TTC549 (cell line): ENCODE measurements around the gene MET.

Source experiments
- FAIRE-seq: peaks from 2 replicates; lab custom pipeline; 2012; peaks lifted over from hg19 to GRCh38; lab: Jason Lieb, UNC

The MET gene

DNA sequence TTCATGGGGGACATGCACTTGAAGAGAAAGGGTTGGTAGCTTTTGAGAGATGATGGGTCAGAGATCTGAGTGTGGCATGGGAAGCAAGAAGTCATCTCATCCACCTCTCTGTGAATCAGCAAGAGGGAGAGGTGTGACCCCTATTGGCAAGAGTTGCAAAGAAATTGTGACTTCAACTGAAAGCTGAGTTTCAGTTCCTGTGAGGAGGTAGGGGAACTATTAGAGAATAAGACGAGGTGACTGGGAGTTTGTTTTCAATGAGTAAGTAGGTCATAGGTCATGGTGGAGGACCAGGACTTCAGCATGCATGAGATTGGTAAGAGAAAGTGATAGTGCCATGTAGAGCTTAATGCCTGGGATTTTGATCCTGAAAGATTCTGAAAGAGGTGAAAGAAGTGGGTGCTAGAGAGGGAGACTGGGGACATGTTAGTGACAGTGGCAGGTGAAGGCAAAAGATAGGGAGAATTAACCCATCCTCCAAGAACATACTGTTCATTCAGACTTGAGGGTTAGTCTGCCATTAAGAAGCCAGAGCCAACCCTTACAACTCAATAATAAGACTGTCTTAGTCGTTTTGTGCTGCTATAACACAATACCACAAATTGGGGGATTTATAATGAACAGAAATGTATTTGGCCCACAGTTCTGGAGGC is 114.9 kb downstream of the MET start:
- no peak for FAIRE-seq

DNA sequence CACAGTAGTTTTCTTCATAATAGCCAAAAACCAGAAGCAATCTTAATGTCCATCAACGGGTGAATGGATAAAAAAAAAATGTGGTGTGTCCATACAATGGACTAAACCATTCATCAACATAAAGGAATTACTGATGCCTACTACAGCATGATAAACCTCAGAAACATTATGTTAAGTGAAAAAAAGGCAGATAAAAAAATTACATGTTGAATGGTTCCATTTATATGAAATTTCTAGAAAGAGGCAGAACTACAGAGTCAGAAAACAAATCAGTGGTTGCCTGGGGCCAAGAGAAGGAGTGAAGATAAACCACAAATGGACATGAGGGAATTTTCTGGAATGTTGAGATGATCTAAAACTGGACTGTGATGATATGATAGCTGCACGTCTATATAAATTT is 115.9 kb downstream of the MET start:
- no peak for FAIRE-seq

DNA sequence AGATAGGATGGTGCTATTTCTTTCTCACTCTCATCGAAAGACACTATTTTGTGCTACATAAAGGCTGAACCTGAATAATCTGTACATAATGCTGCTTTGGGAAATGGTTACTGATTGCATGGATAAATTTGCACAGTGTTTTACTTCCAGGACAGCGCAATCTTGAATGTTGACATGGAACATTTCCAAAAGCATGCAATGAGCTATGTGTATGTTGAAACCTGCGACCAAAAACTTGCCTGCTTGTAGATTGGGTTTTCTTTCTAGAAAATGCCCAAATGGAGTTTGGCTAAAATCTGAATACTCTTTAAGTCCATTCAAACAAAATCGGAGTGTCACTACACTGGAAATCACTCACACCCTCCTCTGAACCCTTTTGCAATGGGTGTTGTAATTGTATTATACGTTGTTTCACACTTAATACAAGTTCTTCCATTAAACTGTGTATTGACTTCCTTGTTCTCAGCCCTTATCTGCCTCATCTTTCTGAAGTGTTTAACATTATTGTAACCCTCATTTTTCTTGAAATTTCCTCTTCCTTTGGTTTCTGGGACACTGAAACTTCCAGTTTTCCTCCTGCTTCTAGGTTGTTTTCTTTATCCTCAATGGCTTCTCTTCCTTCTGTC is 116.7 kb downstream of the MET start:
- no peak for FAIRE-seq

DNA sequence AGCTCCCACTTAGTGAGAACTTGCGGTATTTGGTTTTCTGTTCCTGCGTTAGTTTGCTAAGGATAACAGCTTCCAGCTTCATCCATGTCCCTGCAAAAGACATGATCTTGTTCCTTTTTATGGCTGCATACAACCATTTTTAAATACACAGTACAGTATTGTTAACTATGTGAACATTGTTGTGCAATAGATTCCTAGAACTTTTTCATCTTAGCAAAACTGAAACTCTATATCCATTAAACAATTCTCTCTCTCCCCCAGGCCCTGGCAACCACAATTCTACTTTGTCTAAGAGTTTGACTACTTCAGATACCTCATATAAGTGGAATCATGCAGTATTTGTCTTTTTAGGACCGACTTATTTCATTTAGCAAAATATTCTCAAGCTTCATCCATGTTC is 118.0 kb downstream of the MET start:
- no peak for FAIRE-seq

DNA sequence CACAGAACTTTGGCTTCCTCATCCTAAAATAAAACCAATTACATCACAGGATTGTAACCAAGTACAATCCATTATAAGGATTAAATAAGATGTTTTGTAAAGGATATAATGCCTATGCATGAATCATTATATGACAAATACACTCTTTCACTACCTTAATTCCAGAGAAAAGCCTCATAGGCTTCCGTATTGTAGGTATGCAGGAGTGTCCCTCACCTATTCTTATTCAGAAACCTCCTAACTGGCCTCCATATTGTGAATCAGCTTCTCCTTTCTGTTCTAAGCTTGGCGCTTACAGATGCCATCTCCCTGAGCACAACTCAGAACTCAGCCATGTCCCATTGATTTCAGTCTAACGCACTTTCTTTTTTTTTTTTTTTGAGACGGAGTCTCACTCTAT is 120.8 kb downstream of the MET start:
- no peak for FAIRE-seq

DNA sequence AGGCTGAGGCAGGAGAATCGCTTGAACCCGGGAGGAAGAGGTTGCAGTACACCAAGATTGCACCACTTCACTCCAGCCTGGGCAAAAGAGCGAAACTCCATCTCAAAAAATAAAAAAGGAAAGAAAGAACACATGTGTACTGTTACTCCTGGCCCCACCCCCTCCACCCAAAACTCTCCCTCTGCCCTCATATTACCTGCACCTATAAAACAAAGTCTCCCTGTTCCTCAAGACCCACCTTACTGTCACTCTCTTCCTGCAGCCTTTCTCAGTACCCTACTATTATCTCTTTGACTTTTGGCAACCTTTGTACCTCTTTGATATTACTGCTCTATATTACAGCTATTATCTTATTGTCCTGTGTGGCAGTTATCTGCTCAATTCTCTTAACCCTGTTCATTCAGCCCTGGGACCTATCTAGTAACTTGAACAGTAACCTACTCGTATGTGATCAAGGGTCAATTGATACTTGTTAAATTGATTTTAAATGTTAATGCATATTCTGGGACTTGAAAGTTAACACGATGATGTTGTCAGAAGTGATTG is 121.9 kb downstream of the MET start:
- no peak for FAIRE-seq

DNA sequence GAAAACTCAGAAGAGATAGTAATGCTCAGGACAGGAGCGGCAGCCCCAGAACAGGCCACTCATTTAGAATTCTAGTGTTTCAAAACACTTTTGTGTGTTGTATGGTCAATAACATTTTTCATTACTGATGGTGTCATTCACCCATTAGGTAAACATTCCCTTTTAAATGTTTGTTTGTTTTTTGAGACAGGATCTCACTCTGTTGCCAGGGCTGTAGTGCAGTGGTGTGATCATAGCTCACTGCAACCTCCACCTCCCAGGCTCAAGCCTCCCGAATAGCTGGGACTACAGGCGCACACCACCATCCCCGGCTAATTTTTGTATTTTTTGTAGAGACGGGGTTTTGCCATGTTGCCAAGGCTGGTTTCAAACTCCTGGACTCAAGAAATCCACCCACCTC is 124.5 kb downstream of the MET start:
- FAIRE-seq: no peak

DNA sequence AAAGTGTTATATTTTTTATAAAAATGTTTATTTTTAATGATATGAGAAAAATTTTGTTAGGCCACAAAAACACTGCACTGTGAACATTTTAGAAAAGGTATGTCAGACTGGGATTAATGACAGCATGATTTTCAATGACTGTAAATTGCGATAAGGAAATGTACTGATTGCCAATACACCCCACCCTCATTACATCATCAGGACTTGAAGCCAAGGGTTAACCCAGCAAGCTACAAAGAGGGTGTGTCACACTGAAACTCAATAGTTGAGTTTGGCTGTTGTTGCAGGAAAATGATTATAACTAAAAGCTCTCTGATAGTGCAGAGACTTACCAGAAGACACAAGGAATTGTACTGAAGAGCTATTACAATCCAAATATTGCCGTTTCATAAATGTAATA is 125.6 kb downstream of the MET start:
- no peak for FAIRE-seq

DNA sequence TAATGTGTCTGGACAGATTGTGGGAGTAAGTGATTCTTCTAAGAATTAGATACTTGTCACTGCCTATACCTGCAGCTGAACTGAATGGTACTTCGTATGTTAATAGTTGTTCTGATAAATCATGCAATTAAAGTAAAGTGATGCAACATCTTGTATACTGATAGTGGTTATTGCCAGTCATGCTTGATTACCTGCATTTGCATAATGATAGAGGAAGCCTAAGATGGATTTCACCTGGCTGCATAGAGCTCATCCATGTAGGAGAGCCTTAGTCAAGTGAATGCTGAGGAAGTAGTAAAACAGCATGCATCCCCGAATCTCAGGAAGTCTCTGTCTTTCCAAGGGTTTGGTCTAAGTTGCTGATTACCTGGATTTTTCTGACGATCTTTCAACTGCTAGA is 126.2 kb downstream of the MET start:
- FAIRE-seq: no peak

DNA sequence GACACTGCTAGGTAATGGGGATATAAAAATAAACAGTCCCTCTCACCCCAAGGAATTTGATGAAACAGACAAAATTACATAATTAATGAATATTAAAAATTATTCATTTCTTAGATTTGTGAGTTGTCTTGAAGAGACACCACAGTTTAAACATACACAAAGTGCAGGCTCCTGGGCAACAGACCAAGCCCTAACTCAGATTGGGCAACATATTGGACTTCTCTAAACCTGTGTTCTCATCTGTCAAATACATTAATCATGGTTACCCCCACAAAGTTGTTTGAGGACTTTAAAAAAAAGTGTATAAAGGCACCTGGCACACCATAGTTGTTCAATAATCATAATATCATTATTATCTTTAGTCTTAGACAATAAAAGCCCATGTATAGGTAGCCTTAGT is 127.9 kb downstream of the MET start:
- FAIRE-seq: no peak

DNA sequence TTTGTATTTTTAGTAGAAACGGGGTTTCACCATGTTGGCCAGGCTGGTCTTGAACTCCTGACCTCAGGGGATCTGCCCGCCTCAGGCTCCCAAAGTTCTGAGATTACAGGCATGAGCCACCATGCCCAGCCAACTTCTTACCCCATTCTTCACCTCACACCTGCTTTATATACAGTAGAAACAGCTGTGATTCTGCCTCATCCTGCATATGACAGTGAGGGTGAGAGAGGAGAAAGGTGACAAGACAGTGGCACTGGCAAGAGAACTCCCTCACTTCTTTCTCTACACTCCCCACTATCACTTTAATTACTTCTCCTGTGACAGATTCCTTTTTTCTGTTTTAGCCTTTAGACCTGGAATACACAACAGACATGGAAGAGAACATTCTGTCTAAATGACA is 128.6 kb downstream of the MET start:
- FAIRE-seq: no peak

DNA sequence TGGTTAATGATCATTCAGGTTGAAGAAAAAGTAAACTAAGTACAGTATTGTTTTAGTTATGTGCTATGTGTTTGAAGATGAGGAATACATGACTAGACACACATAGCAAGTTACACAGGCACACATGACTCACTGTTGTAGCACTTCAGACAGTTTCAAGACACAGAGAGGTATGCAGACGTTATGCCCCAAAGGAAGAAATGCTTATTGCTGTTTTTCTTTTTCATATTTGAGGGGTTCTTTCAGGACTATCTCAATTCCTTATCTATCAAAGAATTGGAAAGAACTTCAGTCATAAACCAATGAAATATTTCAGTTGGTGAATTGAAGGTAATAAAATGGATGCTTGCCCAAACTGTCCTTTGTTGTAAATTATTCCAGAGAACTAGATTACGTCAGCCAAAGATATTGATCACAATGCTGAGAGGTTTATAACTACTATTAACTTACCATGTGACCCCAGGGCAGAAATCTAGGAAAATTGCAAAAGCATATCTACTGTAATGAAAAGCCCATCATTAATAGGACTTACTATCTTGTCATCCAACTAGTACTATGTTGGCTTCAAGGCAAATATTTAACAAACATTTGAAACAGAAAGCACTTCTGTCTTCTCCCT is 129.2 kb downstream of the MET start:
- FAIRE-seq: peak; percentile 43

DNA sequence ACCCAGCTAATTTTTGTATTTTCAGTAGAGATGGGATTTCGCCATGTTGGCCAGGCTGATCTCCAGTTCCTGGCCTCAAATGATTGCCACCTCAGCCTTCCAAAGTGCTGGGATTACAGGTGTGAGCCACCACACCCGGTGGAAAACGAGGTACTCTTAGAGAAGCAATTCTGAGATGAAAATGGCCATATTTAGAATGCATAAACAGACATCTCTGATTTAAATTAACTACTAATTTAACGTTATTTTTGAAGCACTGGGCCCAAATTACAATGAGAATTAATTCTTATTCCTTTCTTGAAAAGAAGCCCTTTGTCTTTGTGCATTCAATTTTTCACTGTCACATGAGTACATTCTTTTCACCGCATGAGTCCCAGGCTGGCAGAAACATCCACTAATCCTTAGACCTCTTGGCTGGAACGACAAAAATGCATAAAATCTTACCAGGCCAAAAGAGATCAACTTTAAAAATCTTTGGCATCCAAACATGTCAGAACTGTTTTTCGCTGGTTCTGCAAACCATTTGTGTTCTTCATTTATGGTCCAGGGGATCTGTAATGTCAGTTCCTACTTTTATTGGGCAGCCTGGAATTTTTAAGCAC is 130.2 kb downstream of the MET start:
- no peak for FAIRE-seq

DNA sequence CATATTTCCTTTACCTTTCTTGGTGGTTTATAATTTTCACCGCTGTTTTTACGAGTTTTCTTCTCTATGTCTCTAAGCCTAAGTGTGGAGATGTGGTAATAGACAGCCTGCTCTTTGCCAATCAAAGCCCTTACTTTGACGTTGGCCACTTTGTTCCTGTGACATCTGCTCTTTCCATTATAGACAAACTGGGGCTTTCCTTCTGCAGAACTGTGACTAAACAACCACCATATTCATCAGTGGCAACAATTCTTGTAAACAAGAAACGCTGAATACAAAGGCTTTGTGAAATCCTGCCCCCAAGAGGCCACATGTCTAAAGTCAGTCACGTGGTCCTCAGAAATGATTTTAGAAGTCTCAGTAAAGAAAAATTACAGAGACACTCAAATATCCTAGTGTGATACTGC is 130.8 kb downstream of the MET start:
- peak; percentile 94 for FAIRE-seq

DNA sequence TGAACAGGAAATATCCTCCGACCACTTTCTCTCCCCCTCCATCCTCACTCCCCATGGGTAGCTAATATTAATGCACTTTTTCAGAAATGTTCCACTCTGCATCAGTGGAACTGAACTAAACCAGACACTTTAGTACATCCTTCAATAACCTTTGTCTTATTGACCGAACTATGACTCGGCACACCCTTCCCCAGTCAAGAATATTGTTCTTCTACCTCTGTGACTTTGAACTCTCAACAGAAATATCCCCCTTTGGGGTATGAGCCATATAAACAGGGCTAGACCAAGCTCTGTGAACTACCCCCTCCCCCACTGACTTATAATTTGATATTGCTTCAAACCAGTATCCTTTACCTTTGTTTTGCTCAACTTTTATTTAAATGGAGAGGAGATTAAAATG is 132.5 kb downstream of the MET start:
- FAIRE-seq: no peak

DNA sequence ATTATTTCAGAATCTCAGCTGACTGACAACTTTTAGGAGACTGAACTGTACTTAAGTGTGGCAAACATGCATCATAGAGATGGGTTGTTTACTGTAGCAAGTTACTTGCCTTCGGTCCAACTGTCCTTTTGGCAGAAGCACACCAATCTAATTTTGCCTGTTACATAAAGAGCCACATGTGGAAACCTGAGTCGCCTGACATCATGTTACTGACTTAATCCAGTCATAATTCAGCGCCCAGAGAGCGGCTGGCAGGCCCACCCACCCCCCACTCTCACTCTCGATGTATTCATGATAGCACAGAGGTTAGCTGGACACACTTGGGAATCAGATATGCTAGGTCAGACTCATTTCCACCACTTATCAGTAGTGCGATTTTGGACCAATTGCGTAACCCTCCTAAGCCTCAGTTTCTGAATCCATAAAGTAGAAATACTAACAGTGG is 133.1 kb downstream of the MET start:
- FAIRE-seq: no peak

DNA sequence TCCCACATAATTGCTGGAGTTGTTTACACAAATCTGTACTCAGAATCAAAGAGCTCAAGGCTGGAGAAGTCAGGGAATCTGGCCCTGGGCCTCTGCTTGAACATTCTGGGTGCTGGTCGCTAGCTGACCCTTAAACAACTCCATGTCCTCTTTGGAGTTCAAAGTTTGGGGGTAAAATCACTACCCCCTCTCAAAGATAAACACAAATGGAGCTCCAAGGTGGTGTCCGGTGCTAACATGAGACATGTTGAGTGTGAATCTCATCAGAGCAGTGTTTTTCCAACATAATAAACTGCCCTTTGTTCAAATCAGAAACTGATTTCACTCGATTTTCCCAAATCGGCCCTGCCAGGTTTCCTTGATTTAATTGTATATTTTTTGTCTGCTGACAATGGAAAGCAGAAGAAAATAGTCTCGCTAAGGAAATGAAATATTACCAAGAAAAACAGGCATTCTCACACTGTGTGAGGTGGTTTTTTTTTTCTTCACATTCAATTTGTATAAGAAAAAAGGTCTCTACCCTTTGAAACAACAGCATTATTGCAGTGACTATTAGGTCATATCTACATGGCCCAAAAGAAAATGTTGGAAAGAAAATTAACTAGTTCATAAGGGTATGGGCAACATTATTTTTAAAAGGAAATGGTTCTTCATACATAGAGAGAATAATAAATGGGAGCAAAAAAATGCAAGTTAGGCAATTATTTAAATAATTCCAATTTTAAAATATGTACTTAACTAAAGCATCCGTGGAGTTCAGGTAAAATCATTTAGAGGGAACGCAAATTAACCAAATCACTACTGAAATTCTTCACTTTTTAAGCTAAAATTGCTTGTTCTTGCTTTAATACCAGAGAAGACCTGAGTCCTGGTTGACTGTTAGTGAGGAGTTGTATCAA is 134.3 kb downstream of the MET start:
- peak; percentile 64 for FAIRE-seq

DNA sequence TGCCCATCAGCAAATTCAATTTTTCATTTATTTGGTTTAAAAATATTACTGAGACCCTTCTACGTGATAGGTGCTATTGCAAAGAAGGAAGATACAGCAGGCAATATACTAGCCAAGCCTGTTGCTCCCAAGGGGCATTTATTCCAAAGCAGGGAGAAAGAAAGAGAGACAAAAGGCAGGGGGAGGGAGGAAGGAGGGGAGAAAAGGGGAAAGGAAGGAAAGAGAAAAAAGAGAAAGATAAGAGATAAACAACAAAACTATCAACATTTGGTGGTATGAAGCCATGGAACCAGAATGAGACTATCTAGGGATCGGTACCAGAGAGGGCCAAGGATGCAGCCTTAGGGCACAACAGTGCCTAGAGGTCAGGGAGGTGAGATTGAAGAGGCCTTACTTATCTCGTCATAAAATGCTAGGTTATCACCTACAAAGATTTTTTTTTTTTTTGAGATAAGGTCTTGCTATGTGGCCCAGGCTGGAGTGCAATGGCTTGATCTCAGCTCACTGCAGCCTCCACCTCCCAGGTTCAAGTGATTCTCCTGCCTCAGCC is 135.1 kb downstream of the MET start:
- FAIRE-seq: no peak

DNA sequence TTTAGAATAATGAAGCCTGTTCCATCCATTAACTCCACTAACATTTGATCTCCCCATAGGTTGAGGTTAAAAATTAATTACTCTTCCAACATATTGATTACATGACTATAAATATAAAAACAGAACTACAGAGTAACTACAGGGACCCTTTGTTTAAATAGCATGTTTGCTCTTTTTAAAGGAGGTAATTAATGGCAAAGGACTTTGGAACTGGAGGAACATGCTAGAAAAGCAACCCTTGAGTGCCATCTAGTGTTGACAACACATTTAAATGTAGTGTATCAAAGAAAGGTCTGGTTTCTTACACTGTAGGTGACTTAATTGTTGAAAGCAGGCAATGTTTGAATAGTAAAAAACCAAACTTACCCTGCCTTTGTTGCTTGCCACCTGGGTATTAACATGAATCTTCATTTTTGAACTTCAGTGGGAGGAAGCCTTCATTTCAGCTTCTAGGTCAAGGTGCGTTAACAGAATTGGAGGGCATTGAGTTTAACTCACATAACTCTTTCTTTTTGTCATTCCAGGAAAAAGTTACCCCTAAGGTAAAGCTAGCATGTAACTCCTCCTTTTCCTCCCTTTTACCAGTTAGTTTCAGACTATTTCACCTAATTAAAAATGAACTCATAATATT is 137.8 kb downstream of the MET start:
- peak; percentile 93 for FAIRE-seq

DNA sequence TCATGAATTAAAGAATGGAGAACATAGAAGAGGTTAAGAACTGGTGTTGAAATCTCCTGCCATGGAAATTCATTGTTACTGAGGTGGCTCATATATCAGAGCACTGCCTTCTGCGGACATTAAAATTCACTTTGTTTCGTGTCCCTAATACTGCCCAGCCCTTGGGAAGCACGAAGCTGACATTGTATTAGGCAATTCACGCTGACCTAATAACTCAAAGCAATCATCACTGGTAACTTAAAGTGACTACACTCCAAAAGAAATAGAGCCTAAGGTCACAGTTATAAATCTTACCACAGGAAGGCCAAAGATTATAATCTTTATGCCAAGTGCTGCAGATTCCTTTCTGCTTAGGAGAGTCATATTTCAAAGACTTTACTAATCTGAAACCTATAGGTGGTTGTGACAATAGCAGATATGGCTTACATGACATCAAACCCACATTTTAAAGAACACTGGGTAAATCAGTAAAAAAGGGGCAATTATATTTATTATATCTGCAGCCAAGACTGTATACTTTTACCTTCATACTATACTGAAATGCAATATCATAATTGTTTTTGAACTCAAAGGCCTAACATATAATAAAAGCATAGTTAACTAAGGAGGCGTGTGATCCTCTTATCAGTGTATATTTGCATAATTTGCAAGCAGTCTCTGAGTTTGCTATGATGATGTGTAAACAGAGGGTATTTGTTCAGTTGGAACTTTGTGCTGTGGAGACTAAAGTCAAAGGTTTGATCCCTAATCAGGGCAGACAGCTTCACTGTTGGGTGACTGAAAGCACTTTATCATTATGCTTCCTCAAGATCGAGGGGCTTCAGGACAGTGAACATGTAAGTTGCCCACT is 138.5 kb downstream of the MET start:
- FAIRE-seq: peak; percentile 82
